Fibroblast of lung (primary cell): Measurements from ENCODE around the gene PMIS2. TPM values are rescaled to one million over a fixed set of nuclear protein-coding genes. Genes with fewer than 3 reads are reported as not detected.

Source experiments
- DNase-seq, 2 donors: peaks; one replicate each; pipeline versions ENCODE4 v3.0.0 to v3.0.0-alpha.2; 2010; ENCODE audit warnings: low read depth in 2 of 2
- H2AFZ ChIP-seq: 2 replicates; pipeline ENCODE4 v1.5.1; 2012; ENCODE audit warnings: low read length, control low read depth, inconsistent platforms
- H3K27ac ChIP-seq: 2 replicates; pipeline ENCODE4 v1.5.1; 2011; ENCODE audit warnings: low read length, control low read depth; ENCODE audit not compliant: insufficient read depth
- H3K27me3 ChIP-seq: 2 replicates; pipeline ENCODE4 v1.5.1; 2011; ENCODE audit warnings: mild to moderate bottlenecking, low read length; ENCODE audit not compliant: control insufficient read depth, insufficient read depth
- H3K36me3 ChIP-seq: 2 replicates; pipeline ENCODE4 v1.5.1; 2011; ENCODE audit warnings: low read length; ENCODE audit not compliant: control insufficient read depth, insufficient read depth
- H3K4me1 ChIP-seq: 2 replicates; pipeline ENCODE4 v1.5.1; 2011; ENCODE audit warnings: low read length; ENCODE audit not compliant: control insufficient read depth, insufficient read depth; ENCODE audit errors: extremely low read depth
- H3K4me2 ChIP-seq: 2 replicates; pipeline ENCODE4 v1.5.1; 2011; ENCODE audit warnings: low read length, control low read depth; ENCODE audit not compliant: insufficient read depth; ENCODE audit errors: extremely low read depth
- H3K4me3 ChIP-seq, 4 experiments: fragments of 200-600 bp in 1 of 4; sonication (generic) in 1 of 4; replicated peaks in 1 of 4; 2 replicates each; pipeline ENCODE4 v1.5.1; 2011 to 2016; ENCODE audit warnings: low read length in 4 of 4, low read depth in 3 of 4, mild to moderate bottlenecking in 3 of 4, control low read depth in 2 of 4, inconsistent platforms in 1 of 4, mixed read lengths in 1 of 4; ENCODE audit not compliant: insufficient read depth in 1 of 4; ENCODE audit errors: control extremely low read depth in 1 of 4
- H3K79me2 ChIP-seq: 2 replicates; pipeline ENCODE4 v1.5.1; 2012; ENCODE audit warnings: mild to moderate bottlenecking, low read length, inconsistent platforms; ENCODE audit not compliant: control insufficient read depth, insufficient read depth
- H3K9ac ChIP-seq: 2 replicates; pipeline ENCODE4 v1.5.1; 2011; ENCODE audit warnings: mild to moderate bottlenecking, low read length, control low read depth; ENCODE audit not compliant: insufficient read depth
- H3K9me3 ChIP-seq: 2 replicates; pipeline ENCODE4 v1.5.1; 2012; ENCODE audit warnings: low read depth, low read length; ENCODE audit not compliant: control insufficient read depth, insufficient read depth
- H4K20me1 ChIP-seq: 2 replicates; pipeline ENCODE4 v1.5.1; 2011; ENCODE audit warnings: low read length; ENCODE audit not compliant: control insufficient read depth, insufficient read depth; ENCODE audit errors: extremely low read depth
- CTCF ChIP-seq, 2 donors: IDR thresholded peaks in 1 of 2; conservative IDR thresholded peaks in 1 of 2; 1 replicate in 1 of 2; 2 replicates in 1 of 2; pipeline ENCODE4 v1.5.1; 2011 to 2012; ENCODE audit warnings: low read length in 2 of 2, control low read depth in 1 of 2, inconsistent platforms in 1 of 2, low read depth in 1 of 2, mild to moderate bottlenecking in 1 of 2
- EZH2 ChIP-seq: IDR thresholded peaks from 2 replicates; pipeline ENCODE4 v1.5.1; 2012; ENCODE audit warnings: low read length, control low read depth, mild to moderate bottlenecking; ENCODE audit errors: missing control alignments
- polyA plus RNA-seq, 2 donors: library from polyadenylated mRNA; depleted of rRNA in 1 of 2; stranded (reverse) in 1 of 2; unstranded in 1 of 2; fragments of >200 nt; gene quantifications; 2 replicates each; pipeline ENCODE4 v1.2.1, GENCODE V29; 2011 to 2012; ENCODE audit warnings: missing spikeins in 1 of 2
- total RNA-seq: library from RNA; depleted of rRNA; stranded (reverse); fragments of >200 nt; gene quantifications from 2 replicates; pipeline ENCODE4 v1.2.1, GENCODE V29; 2014

Gene PMIS2
- total and polyA plus RNA-seq, 2 donors (not counting 1 experiment from before 2014, with no cell fraction given): not detected

- DNase-seq: no peak
- Histone ChIP-seq H3K4me3 (peak overlapping the region in 2 of 4 experiments; percentile 24 to 42), H4K20me1 (no peaks in the 10 kb centered on the region), H2AFZ (no peak overlapping the region), H3K4me1 (peaks cover 5% of the 10 kb centered on the region), H3K27ac (no peak overlapping the region), H3K9ac (no peak overlapping the region), H3K79me2 (no peaks in the 10 kb centered on the region), H3K36me3 (no peaks in the 10 kb centered on the region), H3K4me2 (no peak overlapping the region), H3K27me3 (peaks cover 23% of the 10 kb centered on the region), H3K9me3 (no peaks in the 10 kb centered on the region)
- TF ChIP-seq EZH2 (no peak), CTCF (conservative IDR thresholded peaks at IDR 0.05 in 1 of 2, IDR thresholded peaks at IDR 0.05 in 1 of 2; ENCODE audit: low read depth in 1 of 2, low read length in 2 of 2) (no peak)
Measured at GRCh38 chr19:35558400-35559280, 27.3 kb upstream of the PMIS2 start.

GRCh38 chr19:35559281-35559659 is 26.7 kb upstream of the PMIS2 start:
- no peaks in the 10 kb centered on the region for H3K79me2 ChIP-seq
- no peaks in the 10 kb centered on the region for H3K36me3 ChIP-seq
- no peak overlapping the region for H3K27ac ChIP-seq
- H3K4me2 ChIP-seq: no peak overlapping the region
- H3K9ac ChIP-seq: no peak overlapping the region
- no peak overlapping the region for H3K4me3 ChIP-seq
- no peak for TF ChIP-seq EZH2
- no peak for TF ChIP-seq CTCF (conservative IDR thresholded peaks at IDR 0.05 in 1 of 2, IDR thresholded peaks at IDR 0.05 in 1 of 2; ENCODE audit: low read depth in 1 of 2, low read length in 2 of 2)
- no peaks in the 10 kb centered on the region for H4K20me1 ChIP-seq
- no peaks in the 10 kb centered on the region for H3K9me3 ChIP-seq
- peaks cover 5% of the 10 kb centered on the region for H3K4me1 ChIP-seq
- peaks cover 23% of the 10 kb centered on the region for H3K27me3 ChIP-seq
- H2AFZ ChIP-seq: no peak overlapping the region
- DNase-seq: no peak

GRCh38 chr19:35559781-35560180 is 26.2 kb upstream of the PMIS2 start:
- H3K9ac ChIP-seq: no peak overlapping the region
- peaks cover 5% of the 10 kb centered on the region for H3K4me1 ChIP-seq
- H3K4me3 ChIP-seq: no peak overlapping the region
- H3K36me3 ChIP-seq: no peaks in the 10 kb centered on the region
- peaks cover 23% of the 10 kb centered on the region for H3K27me3 ChIP-seq
- TF ChIP-seq CTCF (conservative IDR thresholded peaks at IDR 0.05 in 1 of 2, IDR thresholded peaks at IDR 0.05 in 1 of 2; ENCODE audit: low read depth in 1 of 2, low read length in 2 of 2) (no peak), EZH2 (no peak)
- no peaks in the 10 kb centered on the region for H3K79me2 ChIP-seq
- H4K20me1 ChIP-seq: no peaks in the 10 kb centered on the region
- no peak overlapping the region for H3K27ac ChIP-seq
- H2AFZ ChIP-seq: no peak overlapping the region
- H3K9me3 ChIP-seq: no peaks in the 10 kb centered on the region
- no peak for DNase-seq
- H3K4me2 ChIP-seq: no peak overlapping the region
